Measurements from ENCODE around the gene NFKBIE. TPM values are rescaled to one million over a fixed set of nuclear protein-coding genes. Genes with fewer than 3 reads are reported as not detected.

The NFKBIE gene
- total and polyA plus RNA-seq, 9 of the 15 experiments (the other 6 are each of a cell fraction or from before 2014, with no cell fraction given): 2.1 to 16.4 (median 11.7) TPM

GRCh38 chr6:44312901-44313788 is 47.8 kb upstream of the NFKBIE start, which contains the start of gene AARS2 (continued):
- TF ChIP-seq YY1 (IDR thresholded peaks at IDR 0.05; ENCODE audit: borderline replicate concordance in 1 of 3, control insufficient read depth in 1 of 3, extremely low read depth in 1 of 3, insufficient read depth in 3 of 3, insufficient read length in 1 of 3, insufficient replicate concordance in 2 of 3, low read depth in 1 of 3, low read length in 2 of 3) (peak; percentile 60 to 96 (median 93)), ZNF23 (CRISPR knock-in tag; IDR thresholded peaks at IDR 0.05) (no peak), PATZ1 (CRISPR knock-in tag; IDR thresholded peaks at IDR 0.05; ENCODE audit: borderline replicate concordance) (no peak; the same call in 1 of the 2 replicates), SMC3 (conservative IDR thresholded peaks at IDR 0.05; ENCODE audit: insufficient read depth, low read depth, low read length) (peak; percentile 16; the same call in 1 of the 2 replicates), SNRNP70 (optimal IDR thresholded peaks at IDR 0.05; ENCODE audit: low read depth, low read length) (no peak), HDAC1 (IDR thresholded peaks at IDR 0.05) (peak; percentile 71 to 79; a peak in 3 of 4 replicates), FOXA1 (IDR thresholded peaks at IDR 0.05; ENCODE audit: borderline replicate concordance) (no peak), HEY1 (CRISPR knock-in tag; IDR thresholded peaks at IDR 0.05; ENCODE audit: borderline replicate concordance) (no peak), SMAD4 (CRISPR knock-in tag; conservative IDR thresholded peaks at IDR 0.05) (peak; percentile 81; the same call in 1 of the 2 replicates), TAF7 (tag; IDR thresholded peaks at IDR 0.05) (peak; percentile 91), HDAC2 (IDR thresholded peaks at IDR 0.05) (peak; percentile 88), NR3C1 (CRISPR knock-in tag; IDR thresholded peaks at IDR 0.05) (0 out of 2 replicates have a peak, but pooled peaks have one; percentile 48), TCF7L2 (IDR thresholded peaks at IDR 0.05; ENCODE audit: low read depth, low read length) (no peak), TRIM24 (IDR thresholded peaks at IDR 0.05) (peak; percentile 37 to 48; a peak in 3 of 4 replicates), ELK1 (CRISPR knock-in tag; IDR thresholded peaks at IDR 0.05) (no peak), TFAM (CRISPR knock-in tag; conservative IDR thresholded peaks at IDR 0.05) (no peak), HMG20B (CRISPR knock-in tag; IDR thresholded peaks at IDR 0.05) (no peak), NRF1 (conservative IDR thresholded peaks at IDR 0.05 in 1 of 2, IDR thresholded peaks at IDR 0.05 in 1 of 2) (0 out of 4 replicates have a peak, but pooled peaks of 1 of the 2 experiments have one; percentile 14), EP400 (IDR thresholded peaks at IDR 0.05) (peak; percentile 94), SIN3B (IDR thresholded peaks at IDR 0.05; ENCODE audit: low read depth) (peak; percentile 96), CHD4 (IDR thresholded peaks at IDR 0.05; ENCODE audit: insufficient read depth, insufficient replicate concordance, low read depth, low read length, poor library complexity, severe bottlenecking) (peak; percentile 98)
- TF ChIP-seq, protein P1, sequence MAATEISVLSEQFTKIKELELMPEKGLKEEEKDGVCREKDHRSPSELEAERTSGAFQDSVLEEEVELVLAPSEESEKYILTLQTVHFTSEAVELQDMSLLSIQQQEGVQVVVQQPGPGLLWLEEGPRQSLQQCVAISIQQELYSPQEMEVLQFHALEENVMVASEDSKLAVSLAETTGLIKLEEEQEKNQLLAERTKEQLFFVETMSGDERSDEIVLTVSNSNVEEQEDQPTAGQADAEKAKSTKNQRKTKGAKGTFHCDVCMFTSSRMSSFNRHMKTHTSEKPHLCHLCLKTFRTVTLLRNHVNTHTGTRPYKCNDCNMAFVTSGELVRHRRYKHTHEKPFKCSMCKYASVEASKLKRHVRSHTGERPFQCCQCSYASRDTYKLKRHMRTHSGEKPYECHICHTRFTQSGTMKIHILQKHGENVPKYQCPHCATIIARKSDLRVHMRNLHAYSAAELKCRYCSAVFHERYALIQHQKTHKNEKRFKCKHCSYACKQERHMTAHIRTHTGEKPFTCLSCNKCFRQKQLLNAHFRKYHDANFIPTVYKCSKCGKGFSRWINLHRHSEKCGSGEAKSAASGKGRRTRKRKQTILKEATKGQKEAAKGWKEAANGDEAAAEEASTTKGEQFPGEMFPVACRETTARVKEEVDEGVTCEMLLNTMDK (IDR thresholded peaks at IDR 0.05; ENCODE audit: borderline replicate concordance, insufficient read depth, low read depth, low read length, poor library complexity, severe bottlenecking): peak; percentile 96
